COR-L47 (cell line): Measurements from ENCODE around the gene PGS1.

ENCODE experiments used
- DNase-seq: peaks from one replicate; lab custom pipeline; 2025; lab: John Stamatoyannopoulos, UW

Gene PGS1

GRCh38 chr17:78364436-78365281 is 13.8 kb upstream of the PGS1 start:
- DNase-seq = no peak

- no peak for DNase-seq
Observed at GRCh38 chr17:78365561-78366108, 12.8 kb upstream of the PGS1 start.

GRCh38 chr17:78366109-78366848 is 12.2 kb upstream of the PGS1 start:
- DNase-seq = no peak

- DNase-seq = no peak
Observed at GRCh38 chr17:78367193-78367592, 11.3 kb upstream of the PGS1 start.

GRCh38 chr17:78368348-78368747 is 10.1 kb upstream of the PGS1 start:
- DNase-seq = no peak

- no peak for DNase-seq
Observed at GRCh38 chr17:78368854-78369495, 9.5 kb upstream of the PGS1 start.

GRCh38 chr17:78369791-78370381 is 8.6 kb upstream of the PGS1 start:
- DNase-seq = no peak

- no peak for DNase-seq
Observed at GRCh38 chr17:78371056-78371455, 7.4 kb upstream of the PGS1 start.

- no peak for DNase-seq
Observed at GRCh38 chr17:78372841-78373240, 5.6 kb upstream of the PGS1 start.

GRCh38 chr17:78374189-78374588 is 4.3 kb upstream of the PGS1 start:
- no peak for DNase-seq

GRCh38 chr17:78374631-78375274 is 3.7 kb upstream of the PGS1 start:
- no peak for DNase-seq

GRCh38 chr17:78375401-78376151 is 2.9 kb upstream of the PGS1 start:
- no peak for DNase-seq

- no peak for DNase-seq
Observed at GRCh38 chr17:78376161-78376560, 2.3 kb upstream of the PGS1 start.

- no peak for DNase-seq
Observed at GRCh38 chr17:78377858-78378224, 608 bp upstream of the PGS1 start.

GRCh38 chr17:78379131-78379491 is 662 bp downstream of the PGS1 start:
- DNase-seq = no peak

GRCh38 chr17:78380370-78380769 is 1.9 kb downstream of the PGS1 start:
- DNase-seq = no peak

GRCh38 chr17:78381601-78382232 is 3.3 kb downstream of the PGS1 start:
- no peak for DNase-seq

GRCh38 chr17:78383725-78384471 is 5.4 kb downstream of the PGS1 start:
- no peak for DNase-seq

GRCh38 chr17:78384479-78385175 is 6.2 kb downstream of the PGS1 start:
- DNase-seq = no peak
